PC-9 (cell line): Measurements from ENCODE around the gene GRM7.

Source experiments
- EZH2 ChIP-seq: fragments of 200-600 bp; sonication (generic); IDR thresholded peaks from 2 replicates; pipeline ENCODE4 v1.8.0; 2017; ENCODE audit warnings: antibody characterized with exemption, low read depth
- TF ChIP-seq, protein P1 (sequence below): fragments of 200-600 bp; sonication (generic); conservative IDR thresholded peaks from 2 replicates; pipeline ENCODE4 v1.6.1; 2017; ENCODE audit warnings: mixed run types, antibody characterized with exemption, mild to moderate bottlenecking, moderate library complexity

- TF ChIP-seq, protein P1, sequence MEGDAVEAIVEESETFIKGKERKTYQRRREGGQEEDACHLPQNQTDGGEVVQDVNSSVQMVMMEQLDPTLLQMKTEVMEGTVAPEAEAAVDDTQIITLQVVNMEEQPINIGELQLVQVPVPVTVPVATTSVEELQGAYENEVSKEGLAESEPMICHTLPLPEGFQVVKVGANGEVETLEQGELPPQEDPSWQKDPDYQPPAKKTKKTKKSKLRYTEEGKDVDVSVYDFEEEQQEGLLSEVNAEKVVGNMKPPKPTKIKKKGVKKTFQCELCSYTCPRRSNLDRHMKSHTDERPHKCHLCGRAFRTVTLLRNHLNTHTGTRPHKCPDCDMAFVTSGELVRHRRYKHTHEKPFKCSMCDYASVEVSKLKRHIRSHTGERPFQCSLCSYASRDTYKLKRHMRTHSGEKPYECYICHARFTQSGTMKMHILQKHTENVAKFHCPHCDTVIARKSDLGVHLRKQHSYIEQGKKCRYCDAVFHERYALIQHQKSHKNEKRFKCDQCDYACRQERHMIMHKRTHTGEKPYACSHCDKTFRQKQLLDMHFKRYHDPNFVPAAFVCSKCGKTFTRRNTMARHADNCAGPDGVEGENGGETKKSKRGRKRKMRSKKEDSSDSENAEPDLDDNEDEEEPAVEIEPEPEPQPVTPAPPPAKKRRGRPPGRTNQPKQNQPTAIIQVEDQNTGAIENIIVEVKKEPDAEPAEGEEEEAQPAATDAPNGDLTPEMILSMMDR: no peak
- TF ChIP-seq EZH2: no peak
These were observed 741.4 kb downstream of the GRM7 start for GRCh38 chr3:7602297-7602696.
